KOPT-K1 (cell line): Measurements from ENCODE around the gene SORCS3.

Experiments used
- H3K27ac ChIP-seq: fragments of 200-600 bp; sonication (generic); 2 replicates; pipeline ENCODE4 v1.5.1; 2016; ENCODE audit warnings: antibody characterized with exemption, mild to moderate bottlenecking, low read depth, low read length; ENCODE audit not compliant: poor library complexity, severe bottlenecking
- H3K36me3 ChIP-seq: fragments of 200-600 bp; sonication (generic); 2 replicates; pipeline ENCODE4 v1.5.1; 2017; ENCODE audit warnings: antibody characterized with exemption, mild to moderate bottlenecking, low read length, moderate library complexity; ENCODE audit not compliant: insufficient read depth
- H3K9me3 ChIP-seq: fragments of 200-600 bp; sonication (generic); 2 replicates; pipeline ENCODE4 v1.5.1; 2017; ENCODE audit warnings: antibody characterized with exemption, low read length, mild to moderate bottlenecking; ENCODE audit not compliant: insufficient read depth, poor library complexity, severe bottlenecking

The SORCS3 gene

DNA sequence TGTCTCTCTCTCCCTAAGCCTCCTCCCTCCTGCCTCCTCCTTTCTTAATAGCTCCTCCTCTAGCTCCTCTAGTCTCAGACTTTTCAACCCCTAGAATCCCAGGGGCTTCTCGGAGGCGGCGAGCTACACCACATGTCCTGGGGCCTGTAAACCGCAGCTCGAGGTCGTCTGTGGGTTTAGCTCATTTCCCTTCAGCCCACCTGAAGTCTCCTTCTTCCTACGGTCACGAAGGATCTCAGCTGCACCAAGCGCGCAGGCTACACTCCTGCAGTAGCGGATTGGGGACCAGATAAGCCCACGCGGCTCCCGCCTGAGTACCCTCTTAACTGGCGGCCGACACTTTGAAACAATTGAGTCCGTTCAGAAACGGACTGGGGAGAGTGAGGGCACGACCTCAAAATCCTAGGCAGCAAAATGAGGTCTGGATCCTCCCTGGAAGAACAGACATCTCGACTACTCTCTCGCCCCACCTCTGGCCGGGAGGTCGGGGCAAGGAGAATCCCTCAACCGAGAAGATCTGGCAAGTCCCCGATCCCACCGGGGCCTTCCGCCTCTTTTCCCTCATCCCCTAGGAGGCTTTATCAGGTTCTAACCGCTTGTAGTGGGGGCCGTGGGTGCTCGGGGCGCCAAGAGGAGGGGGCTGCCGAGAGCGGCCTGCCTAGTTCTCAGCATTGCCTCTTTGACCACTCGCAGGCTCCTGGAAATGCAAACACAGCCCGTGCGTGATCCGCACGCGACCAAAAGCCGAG is 1.3 kb upstream of the SORCS3 start:
- Histone ChIP-seq H3K36me3 (no peaks in the 10 kb centered on the region), H3K27ac (no peak overlapping the region), H3K9me3 (no peaks in the 10 kb centered on the region)

- H3K27ac ChIP-seq = no peak overlapping the region
- no peaks in the 10 kb centered on the region for H3K36me3 ChIP-seq
- H3K9me3 ChIP-seq = no peaks in the 10 kb centered on the region
Measured at GRCh38 chr10:104640339-104641186, 527 bp upstream of the SORCS3 start.

DNA sequence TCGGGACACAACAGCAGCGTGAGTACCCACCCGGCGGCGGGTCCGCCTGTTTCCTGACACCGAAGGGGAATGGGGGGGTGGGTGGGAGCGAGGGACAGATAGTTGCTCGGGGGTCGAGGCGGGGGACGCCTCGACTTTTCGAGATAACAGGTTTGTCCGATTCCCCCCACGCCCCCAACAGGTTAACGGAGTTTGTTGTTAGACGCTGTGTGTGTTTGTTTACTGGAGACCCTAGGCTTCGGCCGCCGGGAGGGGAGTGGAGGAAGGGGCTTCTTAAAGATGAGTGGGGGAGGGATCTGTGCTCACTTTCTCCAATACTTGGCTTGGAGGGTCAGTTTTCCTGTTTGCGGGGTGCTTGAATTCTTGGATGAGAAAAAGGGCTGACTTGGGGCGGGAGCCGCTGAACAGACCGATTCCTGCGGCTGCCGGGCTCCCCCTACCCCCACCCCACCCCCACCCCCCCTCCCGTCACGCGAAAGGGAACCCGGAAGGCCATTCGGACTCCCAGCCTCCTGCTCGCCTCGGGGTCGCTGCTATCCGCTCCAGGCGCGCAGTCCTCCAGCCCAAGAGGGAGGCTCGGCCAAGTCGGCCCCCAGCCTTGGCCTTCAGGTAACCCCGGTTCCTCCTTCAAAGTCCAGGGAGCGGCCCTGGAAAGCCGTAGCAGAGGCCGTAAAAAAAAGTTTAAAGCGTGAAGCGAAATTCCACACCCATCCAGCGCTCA is 1.0 kb downstream of the SORCS3 start:
- no peaks in the 10 kb centered on the region for H3K36me3 ChIP-seq
- H3K27ac ChIP-seq = no peak overlapping the region
- no peaks in the 10 kb centered on the region for H3K9me3 ChIP-seq

- H3K36me3 ChIP-seq = no peaks in the 10 kb centered on the region
- no peaks in the 10 kb centered on the region for H3K9me3 ChIP-seq
- no peak overlapping the region for H3K27ac ChIP-seq
Measured at GRCh38 chr10:104642658-104643302, 1.7 kb downstream of the SORCS3 start.

- no peaks in the 10 kb centered on the region for H3K9me3 ChIP-seq
Measured at GRCh38 chr10:104643303-104643663, 2.2 kb downstream of the SORCS3 start.

DNA sequence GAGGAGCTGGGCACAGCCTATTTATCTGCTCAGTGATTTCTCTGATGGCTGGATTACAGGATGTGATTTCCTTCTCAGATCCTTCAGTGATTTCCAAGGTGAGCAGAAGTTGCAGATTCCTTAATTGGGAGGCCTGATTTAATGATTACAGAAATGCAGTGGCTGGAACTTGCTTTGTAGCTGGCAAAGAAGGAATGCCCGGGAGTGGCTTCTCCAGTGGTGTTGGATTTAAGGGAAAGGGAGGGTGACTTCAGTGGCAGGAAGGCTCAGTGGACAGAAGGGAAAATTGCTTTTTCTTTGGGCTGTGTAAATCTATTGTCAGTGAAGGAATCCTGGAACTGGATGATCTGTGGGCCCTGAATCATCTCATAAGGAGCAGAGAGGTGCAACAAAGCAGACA is 5.1 kb downstream of the SORCS3 start:
- Histone ChIP-seq H3K36me3 (no peaks in the 10 kb centered on the region), H3K9me3 (no peaks in the 10 kb centered on the region), H3K27ac (no peak overlapping the region)

More at GRCh38 chr10:104643303-104643663, 2.2 kb downstream of the SORCS3 start:
- no peaks in the 10 kb centered on the region for H3K36me3 ChIP-seq
- no peak overlapping the region for H3K27ac ChIP-seq

- H3K9me3 ChIP-seq = no peaks in the 10 kb centered on the region
- H3K36me3 ChIP-seq = no peaks in the 10 kb centered on the region
- no peak overlapping the region for H3K27ac ChIP-seq
Measured at GRCh38 chr10:104648421-104648820, 7.3 kb downstream of the SORCS3 start.

- Histone ChIP-seq H3K27ac (no peak overlapping the region), H3K36me3 (no peaks in the 10 kb centered on the region), H3K9me3 (no peaks in the 10 kb centered on the region)
Measured at GRCh38 chr10:104650072-104650471, 9.0 kb downstream of the SORCS3 start.

- H3K9me3 ChIP-seq = no peaks in the 10 kb centered on the region
- no peak overlapping the region for H3K27ac ChIP-seq
- H3K36me3 ChIP-seq = no peaks in the 10 kb centered on the region
Measured at GRCh38 chr10:104650635-104651331, 9.7 kb downstream of the SORCS3 start.

- no peaks in the 10 kb centered on the region for H3K36me3 ChIP-seq
- no peaks in the 10 kb centered on the region for H3K9me3 ChIP-seq
- H3K27ac ChIP-seq = no peak overlapping the region
Measured at GRCh38 chr10:104657036-104657435, 15.9 kb downstream of the SORCS3 start.

GRCh38 chr10:104657457-104657856 is 16.4 kb downstream of the SORCS3 start:
- no peaks in the 10 kb centered on the region for H3K9me3 ChIP-seq
- no peaks in the 10 kb centered on the region for H3K36me3 ChIP-seq
- no peak overlapping the region for H3K27ac ChIP-seq

DNA sequence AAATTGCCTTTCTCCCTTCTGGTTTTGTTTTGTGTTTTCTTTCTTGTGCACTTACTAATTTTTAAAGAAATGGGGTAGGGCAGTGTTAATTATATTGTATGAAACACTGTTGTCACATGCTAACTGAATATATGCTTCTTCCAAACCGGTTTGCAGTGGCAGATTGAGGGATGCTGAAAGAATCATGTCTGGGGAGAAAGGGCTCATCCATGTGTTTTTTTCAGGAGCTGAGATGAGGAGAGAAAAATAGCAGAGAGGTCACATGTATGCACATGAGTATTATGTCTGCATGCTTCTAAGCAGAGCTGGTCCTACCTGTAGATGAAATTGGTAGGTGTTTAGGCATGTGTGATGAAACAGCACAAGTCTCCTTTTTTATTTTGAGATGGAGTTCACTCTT is 17.0 kb downstream of the SORCS3 start:
- Histone ChIP-seq H3K36me3 (no peaks in the 10 kb centered on the region), H3K27ac (no peak overlapping the region), H3K9me3 (no peaks in the 10 kb centered on the region)

DNA sequence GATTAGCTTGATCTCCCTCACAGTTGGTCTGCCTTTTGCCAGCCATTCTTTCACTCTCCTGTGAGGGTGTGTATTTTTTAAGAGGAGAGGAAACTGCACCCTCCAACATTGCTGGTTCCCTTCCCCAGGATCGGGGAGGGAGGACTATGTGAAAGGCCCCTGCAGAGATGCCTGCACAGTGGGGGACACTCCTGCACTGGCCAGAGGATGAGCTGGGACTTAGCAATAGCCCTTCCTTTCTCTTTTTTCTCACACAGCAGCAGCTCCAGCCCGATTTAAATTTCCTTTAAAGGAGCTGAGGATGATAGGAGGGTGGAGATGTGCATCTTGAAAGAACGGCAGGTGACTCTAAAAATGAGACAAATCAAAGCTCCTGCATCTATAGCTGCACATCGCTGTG is 18.7 kb downstream of the SORCS3 start:
- H3K36me3 ChIP-seq = no peaks in the 10 kb centered on the region
- H3K27ac ChIP-seq = no peak overlapping the region
- no peaks in the 10 kb centered on the region for H3K9me3 ChIP-seq

GRCh38 chr10:104663076-104663475 is 22.0 kb downstream of the SORCS3 start:
- H3K36me3 ChIP-seq = no peaks in the 10 kb centered on the region
- no peaks in the 10 kb centered on the region for H3K9me3 ChIP-seq
- no peak overlapping the region for H3K27ac ChIP-seq
